Kidney epithelial cell (primary cell): ENCODE measurements around the gene MEPCE. TPM values are rescaled to one million over a fixed set of nuclear protein-coding genes. Genes with fewer than 3 reads are reported as not detected.

Source experiments
- DNase-seq: peaks from one replicate; pipeline ENCODE4 v3.0.0-alpha.2; 2010; ENCODE audit warnings: low read depth
- H3K27me3 ChIP-seq: 2 replicates; pipeline ENCODE4 v1.6.0; 2011; ENCODE audit warnings: low read length; ENCODE audit not compliant: control insufficient read depth, insufficient read depth
- H3K36me3 ChIP-seq: 2 replicates; pipeline ENCODE4 v1.5.1; 2011; ENCODE audit warnings: low read length; ENCODE audit not compliant: control insufficient read depth, insufficient read depth
- H3K4me3 ChIP-seq: 2 replicates; pipeline ENCODE4 v1.5.1; 2011; ENCODE audit warnings: low read depth, mild to moderate bottlenecking, control low read depth, low read length
- total RNA-seq: library from RNA; depleted of rRNA; stranded (reverse); fragments of >200 nt; gene quantifications from 2 replicates; pipeline ENCODE4 v1.2.3, GENCODE V29; 2015
- TF ChIP-seq, protein P1 (sequence below): IDR thresholded peaks from 2 replicates; pipeline ENCODE4 v1.5.1; 2011; ENCODE audit warnings: mild to moderate bottlenecking, moderate library complexity, low read length, control low read depth, inconsistent platforms; ENCODE audit not compliant: insufficient read depth, poor library complexity, severe bottlenecking

Gene MEPCE
- total RNA-seq, 1 donor from 2014 or later = 29.7 TPM

DNA sequence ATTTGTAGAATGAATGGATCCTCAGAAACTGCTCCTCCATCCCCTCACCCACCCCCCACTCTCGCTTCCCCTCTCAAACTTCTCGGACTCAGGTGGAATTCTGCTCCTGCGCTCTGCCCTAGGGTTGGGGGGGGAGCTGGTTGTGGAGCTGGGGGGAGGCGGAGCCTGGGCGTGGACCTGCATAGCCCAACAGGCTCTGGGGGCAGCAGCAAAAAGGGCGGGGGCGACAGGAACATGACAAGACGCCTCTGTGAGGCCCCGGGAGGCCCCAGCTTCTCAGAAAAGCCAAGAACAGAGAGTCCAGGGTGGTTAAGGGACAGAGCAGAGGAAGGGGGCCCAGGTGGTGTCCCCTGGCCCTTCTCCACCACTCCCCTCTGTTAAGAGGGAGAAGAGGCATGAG is 45.9 kb downstream of the MEPCE start:
- DNase-seq = no peak
- peaks cover 2% of the 10 kb centered on the region for H3K36me3 ChIP-seq
- no peaks in the 10 kb centered on the region for H3K27me3 ChIP-seq
- TF ChIP-seq, protein P1, sequence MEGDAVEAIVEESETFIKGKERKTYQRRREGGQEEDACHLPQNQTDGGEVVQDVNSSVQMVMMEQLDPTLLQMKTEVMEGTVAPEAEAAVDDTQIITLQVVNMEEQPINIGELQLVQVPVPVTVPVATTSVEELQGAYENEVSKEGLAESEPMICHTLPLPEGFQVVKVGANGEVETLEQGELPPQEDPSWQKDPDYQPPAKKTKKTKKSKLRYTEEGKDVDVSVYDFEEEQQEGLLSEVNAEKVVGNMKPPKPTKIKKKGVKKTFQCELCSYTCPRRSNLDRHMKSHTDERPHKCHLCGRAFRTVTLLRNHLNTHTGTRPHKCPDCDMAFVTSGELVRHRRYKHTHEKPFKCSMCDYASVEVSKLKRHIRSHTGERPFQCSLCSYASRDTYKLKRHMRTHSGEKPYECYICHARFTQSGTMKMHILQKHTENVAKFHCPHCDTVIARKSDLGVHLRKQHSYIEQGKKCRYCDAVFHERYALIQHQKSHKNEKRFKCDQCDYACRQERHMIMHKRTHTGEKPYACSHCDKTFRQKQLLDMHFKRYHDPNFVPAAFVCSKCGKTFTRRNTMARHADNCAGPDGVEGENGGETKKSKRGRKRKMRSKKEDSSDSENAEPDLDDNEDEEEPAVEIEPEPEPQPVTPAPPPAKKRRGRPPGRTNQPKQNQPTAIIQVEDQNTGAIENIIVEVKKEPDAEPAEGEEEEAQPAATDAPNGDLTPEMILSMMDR = no peak
- no peak overlapping the region for H3K4me3 ChIP-seq

DNA sequence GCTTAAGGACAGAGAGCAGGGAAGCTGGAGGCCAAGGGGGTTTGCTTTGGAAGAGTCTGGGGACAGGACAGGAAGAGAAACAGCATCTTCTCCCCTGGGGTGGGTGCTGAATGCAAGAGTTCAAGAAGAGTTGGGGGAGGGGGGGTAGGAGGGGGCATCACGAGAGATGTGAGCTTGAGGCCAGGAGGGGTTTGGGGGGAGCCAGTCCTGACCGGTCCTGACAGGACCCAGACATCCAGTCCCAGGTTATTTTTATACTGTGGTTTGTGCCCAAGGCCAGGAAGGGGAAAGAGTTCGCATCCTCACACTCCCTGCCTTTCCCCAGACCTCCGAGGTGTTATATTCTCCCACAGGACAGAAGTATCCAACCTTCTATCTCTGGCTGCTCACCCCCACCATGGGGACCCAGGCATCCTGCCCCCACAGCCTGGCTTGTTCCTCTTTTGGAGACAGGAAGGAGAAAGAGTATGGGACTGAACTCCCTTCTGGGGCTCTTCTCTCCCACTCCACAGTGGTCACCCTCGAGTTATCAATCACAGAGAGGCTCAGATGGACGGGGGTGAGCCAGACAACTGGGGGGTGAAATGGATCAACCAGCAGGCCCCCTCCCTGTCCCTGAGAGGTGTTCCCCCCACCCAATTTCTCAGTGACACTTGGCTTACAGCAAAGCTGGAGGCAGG is 46.6 kb downstream of the MEPCE start:
- TF ChIP-seq, protein P1 = no peak
- no peaks in the 10 kb centered on the region for H3K27me3 ChIP-seq
- H3K36me3 ChIP-seq = peaks cover 2% of the 10 kb centered on the region
- H3K4me3 ChIP-seq = no peak overlapping the region
- DNase-seq = no peak

DNA sequence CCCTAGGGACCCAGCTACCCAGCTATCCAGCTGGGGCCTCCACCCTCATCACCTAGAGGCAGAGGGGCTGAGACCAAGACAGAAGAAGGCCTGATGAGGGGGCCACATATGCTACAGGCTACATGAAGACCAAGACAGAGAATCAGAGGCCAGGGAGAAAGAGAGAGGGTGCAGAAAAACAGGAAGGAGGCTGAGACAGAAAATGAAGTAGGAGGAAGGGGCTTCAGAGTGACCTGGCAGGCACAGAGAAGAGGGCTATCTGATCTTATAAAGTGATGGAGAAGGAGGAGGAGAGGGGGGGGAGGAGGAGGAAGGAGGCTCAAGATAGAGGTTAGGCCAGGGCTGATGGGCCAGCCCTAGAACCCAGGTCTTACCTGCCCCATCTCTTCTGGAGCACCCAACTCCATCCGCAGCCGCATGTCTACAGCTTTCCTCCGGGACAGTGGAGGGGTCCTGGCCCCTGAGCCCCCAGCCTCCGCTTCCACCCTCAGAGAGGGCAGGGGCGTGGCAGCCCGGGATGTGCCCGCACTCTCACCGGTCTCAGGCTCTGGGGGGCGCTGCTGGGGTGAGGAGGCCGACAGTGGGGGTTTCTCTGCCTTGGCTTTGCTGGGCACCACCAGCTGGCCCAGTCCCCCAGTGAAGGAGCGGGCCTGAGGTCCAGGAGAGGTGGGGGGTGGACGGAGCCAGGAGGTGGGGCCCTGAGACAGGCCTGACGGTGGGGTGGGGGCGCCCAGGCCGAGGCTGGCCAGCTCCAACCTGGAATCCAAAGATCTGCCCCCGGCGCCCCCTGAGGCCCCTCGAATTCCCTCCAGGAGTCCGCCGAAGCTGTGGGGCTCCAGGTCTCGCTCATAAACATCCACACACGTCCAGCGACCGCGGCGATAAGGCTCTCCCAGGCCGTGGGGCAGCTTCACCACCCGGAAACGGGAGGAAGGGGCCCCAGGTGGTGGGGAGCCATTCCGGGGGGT is 47.6 kb downstream of the MEPCE start:
- TF ChIP-seq, protein P1 = peak; percentile 45
- Histone ChIP-seq H3K36me3 (peaks cover 2% of the 10 kb centered on the region), H3K27me3 (no peaks in the 10 kb centered on the region), H3K4me3 (peak overlapping the region; percentile 81)
- no peak for DNase-seq

DNA sequence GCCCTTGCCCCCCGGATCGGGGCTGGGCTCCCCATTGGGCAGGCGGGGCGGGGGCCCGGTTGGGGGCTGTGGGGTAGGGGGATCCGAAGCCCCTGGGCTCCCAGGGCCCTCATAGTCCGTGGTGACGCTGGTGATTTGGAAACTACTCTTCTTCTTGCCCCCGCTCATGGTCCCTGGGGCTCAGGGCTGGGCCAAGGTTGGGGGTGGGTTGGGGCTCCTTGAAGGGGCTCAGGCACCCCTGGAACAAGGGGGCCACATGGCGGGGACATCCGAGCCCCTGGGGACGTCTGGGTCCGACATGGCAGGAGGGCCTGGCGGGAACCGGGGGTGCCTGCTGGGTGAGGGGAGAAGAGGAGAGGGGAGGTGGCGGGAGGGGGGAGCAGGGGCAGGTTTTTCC is 48.2 kb downstream of the MEPCE start:
- no peak for DNase-seq
- H3K27me3 ChIP-seq = no peaks in the 10 kb centered on the region
- peak overlapping the region; percentile 81 for H3K4me3 ChIP-seq
- peaks cover 2% of the 10 kb centered on the region for H3K36me3 ChIP-seq
- TF ChIP-seq, protein P1 = no peak

DNA sequence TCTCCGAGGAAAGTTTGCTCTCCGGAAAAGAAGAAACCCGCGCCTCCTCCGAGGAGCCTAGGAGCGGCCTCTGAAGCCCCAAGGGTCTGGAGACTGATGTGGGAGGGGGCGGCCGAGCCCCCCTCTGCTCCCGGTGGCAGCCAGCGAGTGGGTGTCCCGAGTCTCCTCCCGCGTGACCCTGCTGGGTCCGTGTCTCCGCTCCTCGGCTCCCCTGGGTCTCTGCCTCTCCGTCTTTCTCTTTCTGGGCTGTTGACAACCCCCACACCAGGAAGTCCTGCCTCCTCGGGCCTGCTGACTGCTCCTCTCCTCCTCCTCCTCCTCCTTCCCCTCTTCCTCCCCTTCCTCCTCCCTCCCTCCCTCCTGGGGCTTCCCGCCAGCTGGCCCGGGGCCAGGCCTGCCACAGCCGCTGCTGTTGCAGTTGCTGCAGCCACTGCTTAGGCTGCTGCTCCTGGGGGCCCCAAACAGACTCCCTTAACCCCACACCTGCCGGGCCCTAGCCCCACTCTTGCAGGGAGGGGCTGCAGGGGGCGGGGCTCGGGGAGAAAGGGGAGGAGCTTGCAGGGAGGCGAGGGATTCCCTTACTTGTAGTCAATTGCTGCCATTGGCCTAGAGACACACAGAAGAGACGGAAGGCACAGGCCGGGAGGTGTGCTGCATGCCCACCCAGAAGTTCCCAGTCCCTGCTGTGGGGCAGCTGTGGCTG is 49.5 kb downstream of the MEPCE start, which contains the start of gene TSC22D4:
TSC22D4 (minus strand) TSS at position 257 of the 703 bp plus-strand sequence. CDS start 1,176 bp downstream, outside the sequence.
- DNase-seq = peak; percentile 65
- TF ChIP-seq, protein P1 = no peak

More for the DNA sequence above, 49.5 kb downstream of the MEPCE start, which contains the start of gene TSC22D4:
- H3K27me3 ChIP-seq = no peaks in the 10 kb centered on the region
- peak within 1 kb of the TSS; percentile 81 for H3K4me3 ChIP-seq
- H3K36me3 ChIP-seq = no peaks in the 10 kb centered on the region
